SK-N-SH treated with all-trans-retinoic acid at 6 μM for 48 hours (cell line): ENCODE data around the gene DDIT3.

Experiments
- ARNTL ChIP-seq: fragments of 450-650 bp; formaldehyde crosslinking; IDR thresholded peaks from 2 replicates; pipeline ENCODE4 v1.5.0; 2020; ENCODE audit warnings: low read depth, mild to moderate bottlenecking, moderate library complexity, borderline replicate concordance
- CSDC2 ChIP-seq: fragments of 250-450 bp; sonication (Bioruptor Pico); IDR thresholded peaks from 2 replicates; pipeline ENCODE4 v1.5.0; 2020; ENCODE audit warnings: mild to moderate bottlenecking, moderate library complexity
- PATZ1 ChIP-seq: fragments of 250-450 bp; sonication (Bioruptor Pico); IDR thresholded peaks from 2 replicates; pipeline ENCODE4 v1.8.0; 2020; ENCODE audit warnings: mild to moderate bottlenecking, moderate library complexity, borderline replicate concordance
- PPARA ChIP-seq: fragments of 250-450 bp; sonication (Bioruptor Pico); IDR thresholded peaks from 2 replicates; pipeline ENCODE4 v1.5.0; 2020; ENCODE audit warnings: mild to moderate bottlenecking, borderline replicate concordance
- TF ChIP-seq, protein P1 (sequence below): fragments of 250-450 bp; sonication (Bioruptor Pico); IDR thresholded peaks from 2 replicates; pipeline ENCODE4 v1.5.1; 2020; ENCODE audit warnings: low read depth, mild to moderate bottlenecking, moderate library complexity

DNA sequence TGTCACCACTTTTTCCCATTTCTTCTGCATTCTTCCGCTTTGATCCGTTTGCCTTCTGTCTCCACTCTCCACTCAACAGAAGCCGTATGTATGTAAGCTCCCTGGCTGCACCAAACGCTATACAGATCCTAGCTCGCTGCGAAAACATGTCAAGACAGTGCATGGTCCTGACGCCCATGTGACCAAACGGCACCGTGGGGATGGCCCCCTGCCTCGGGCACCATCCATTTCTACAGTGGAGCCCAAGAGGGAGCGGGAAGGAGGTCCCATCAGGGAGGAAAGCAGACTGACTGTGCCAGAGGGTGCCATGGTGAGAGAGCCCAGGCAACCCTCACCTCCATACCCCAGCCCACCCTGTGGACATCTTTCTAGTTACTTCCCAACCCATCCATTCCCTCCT, 52.4 kb downstream of the DDIT3 start:
- TF ChIP-seq ARNTL (CRISPR knock-in tag) (no peak), PPARA (CRISPR knock-in tag) (no peak), PATZ1 (CRISPR knock-in tag) (no peak), CSDC2 (no peak)
- TF ChIP-seq, protein P1, sequence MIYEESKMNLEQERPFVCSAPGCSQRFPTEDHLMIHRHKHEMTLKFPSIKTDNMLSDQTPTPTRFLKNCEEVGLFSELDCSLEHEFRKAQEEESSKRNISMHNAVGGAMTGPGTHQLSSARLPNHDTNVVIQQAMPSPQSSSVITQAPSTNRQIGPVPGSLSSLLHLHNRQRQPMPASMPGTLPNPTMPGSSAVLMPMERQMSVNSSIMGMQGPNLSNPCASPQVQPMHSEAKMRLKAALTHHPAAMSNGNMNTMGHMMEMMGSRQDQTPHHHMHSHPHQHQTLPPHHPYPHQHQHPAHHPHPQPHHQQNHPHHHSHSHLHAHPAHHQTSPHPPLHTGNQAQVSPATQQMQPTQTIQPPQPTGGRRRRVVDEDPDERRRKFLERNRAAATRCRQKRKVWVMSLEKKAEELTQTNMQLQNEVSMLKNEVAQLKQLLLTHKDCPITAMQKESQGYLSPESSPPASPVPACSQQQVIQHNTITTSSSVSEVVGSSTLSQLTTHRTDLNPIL (CRISPR knock-in tag): no peak
